ENCODE results near the gene SGSM2.

Gene SGSM2

DNA sequence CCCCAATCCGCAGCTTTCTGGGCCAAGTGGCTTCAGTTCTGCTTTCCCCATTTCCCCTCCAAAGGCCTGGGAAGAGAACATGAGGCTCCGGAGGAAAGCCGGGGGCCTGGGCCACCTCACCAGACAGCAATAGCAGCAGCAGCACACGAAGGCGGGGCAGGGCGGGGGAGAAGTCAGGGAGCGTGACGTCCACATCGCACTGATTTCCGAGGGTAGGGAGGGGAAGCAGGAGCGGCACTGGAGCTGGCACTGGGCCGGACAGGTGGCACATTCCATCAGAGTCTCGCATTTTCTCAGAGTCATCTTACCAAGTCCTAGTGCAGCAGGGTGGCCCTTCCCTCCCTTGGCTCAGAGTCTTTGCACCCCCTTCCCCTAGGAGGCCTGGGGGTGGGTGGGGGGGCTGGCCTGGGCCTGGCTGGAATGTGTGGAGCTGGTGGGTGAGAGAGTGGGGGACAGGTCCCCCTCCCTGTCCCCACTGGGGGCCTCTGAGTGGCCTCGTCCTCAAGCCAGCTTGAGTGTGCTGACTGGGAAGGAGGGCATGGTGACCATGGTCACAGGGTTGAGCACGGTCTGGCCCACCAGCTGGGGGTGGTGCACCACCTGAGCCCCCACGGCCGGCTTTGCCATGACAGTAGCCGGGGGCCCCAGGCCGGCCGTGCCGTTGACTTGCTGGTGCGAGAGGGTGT is 49.2 kb downstream of the SGSM2 start:
- DNase-seq (ENCODE audit: low read depth in 1 of 2, low spot score in 1 of 2): no peak

DNA sequence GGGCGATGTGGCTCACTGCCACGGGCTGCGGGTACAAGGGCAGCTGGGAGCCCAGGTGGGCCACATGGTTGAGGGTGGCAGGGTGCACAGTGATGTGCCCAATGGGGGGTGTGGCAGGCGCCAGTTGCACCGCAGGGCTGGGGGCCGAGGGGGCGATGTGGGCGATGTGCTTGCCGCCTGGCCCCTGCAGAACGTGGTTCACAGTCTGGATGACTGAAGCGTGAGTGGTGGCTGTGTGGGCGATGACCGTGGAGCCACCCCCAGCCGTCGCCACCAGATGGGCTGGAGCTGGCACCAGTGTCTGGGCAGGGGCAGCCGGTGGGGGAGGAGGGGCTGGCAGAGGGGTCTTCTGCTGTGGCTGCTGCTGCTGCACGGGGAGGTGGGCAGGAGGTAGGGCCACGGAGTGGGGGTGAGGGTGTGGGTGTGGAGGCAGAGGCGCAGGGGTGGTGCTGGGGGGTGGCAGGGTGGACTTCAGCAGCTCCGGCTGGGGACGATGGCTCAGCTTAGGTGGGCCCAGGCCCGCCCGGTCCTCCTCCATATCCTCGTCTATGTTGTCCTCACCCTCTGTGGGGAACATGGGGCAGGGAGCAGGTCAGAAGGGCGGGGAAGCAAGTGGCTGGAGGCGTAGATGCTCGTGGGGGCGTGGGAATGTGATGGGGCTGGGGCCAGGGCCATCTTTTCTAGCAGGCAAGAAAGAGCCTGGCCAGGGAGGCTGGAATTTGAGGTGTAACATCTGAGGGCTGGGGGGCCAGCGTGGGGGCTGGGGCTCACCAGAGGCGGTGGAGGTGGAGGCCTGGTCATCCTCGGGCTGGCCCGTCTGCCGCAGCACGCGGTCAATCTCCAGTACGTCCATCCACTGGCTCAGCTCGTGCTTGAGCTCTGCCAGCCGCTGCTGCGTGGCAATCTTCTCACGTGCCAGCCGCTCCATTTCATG is 50.1 kb downstream of the SGSM2 start:
- no peak for DNase-seq (ENCODE audit: low read depth in 1 of 2, low spot score in 1 of 2)

DNA sequence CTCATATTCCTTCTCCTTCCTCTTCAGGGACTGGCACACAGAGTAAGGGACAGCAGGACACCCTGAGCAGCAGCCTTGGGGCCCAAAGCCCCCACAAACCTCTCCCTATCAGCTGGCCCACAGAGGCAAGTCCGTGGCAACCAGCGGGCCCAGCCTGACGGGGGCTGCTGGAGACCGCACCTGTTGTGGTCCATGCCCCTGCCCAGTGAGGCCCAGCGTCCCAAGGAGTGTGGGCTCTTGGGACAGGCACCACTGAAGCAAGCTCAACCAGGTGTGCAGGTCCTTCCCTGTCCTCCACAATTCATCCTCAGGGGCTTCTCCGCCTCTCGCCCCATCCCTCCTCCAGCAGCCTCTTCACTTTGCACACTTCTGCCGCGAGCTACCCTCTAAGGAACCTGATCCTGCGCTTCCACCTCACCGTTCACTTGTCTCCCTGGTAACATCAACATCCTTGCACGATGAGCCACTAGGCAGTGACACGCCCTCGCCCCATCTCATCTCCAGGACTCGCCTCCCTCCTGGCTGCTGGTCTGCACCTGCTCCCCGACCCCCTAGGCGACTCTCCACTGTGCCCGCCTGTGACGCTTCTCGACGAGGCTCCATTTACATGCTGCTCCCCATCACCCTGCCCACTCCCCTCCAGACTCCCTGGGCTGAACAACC is 50.9 kb downstream of the SGSM2 start:
- no peak for DNase-seq (ENCODE audit: low read depth in 1 of 2, low spot score in 1 of 2)

DNA sequence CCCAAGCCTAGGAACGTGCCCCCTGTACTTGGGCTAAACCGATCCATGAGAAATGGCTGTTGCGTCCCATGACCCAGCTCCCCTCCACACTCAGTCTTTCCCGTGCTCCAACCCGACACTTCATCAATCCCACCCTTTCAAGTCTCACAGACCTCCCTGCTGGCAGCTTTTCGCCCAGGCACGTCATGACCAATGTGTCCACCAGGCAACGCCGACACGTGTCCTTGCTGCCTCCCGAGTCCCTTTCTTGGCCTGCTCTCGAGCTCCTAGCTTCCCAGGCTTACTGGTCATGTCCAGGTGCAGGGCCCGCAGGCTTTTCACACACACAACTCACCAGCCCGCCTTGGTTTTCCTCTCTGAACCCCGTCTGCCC is 51.4 kb downstream of the SGSM2 start:
- DNase-seq (ENCODE audit: low read depth in 1 of 2, low spot score in 1 of 2): no peak

DNA sequence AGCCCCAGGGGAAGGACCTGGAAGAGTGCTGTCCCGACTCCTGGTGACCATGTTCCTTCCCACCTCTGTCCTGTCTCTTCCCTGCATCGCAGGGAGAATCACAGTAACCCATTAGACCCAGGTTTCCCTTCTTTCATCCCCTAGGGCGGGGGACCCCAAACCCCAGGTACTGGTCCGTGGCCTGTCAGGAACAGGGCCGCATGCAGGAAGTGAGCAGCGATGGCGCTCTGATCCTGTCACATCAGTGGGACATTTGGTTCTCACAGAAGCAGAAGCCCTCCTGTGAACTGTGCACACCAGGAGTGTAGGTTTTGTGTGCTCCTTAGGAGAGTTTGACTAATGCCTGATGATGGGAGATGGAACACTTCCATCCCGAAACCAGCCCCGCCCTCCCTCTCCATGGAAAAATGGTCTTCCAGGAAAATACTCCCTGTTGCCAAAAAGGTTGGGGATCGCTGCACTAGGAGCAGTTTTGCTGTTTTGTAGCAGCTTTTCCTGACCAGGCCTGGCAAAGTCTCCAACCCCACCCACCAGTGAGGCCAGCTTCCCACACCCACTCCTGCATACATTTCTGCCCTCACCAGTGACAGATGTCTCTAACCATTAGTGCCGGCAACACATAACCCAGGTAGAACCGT is 53.0 kb downstream of the SGSM2 start:
- no peak for DNase-seq (ENCODE audit: low read depth in 1 of 2, low spot score in 1 of 2)

DNA sequence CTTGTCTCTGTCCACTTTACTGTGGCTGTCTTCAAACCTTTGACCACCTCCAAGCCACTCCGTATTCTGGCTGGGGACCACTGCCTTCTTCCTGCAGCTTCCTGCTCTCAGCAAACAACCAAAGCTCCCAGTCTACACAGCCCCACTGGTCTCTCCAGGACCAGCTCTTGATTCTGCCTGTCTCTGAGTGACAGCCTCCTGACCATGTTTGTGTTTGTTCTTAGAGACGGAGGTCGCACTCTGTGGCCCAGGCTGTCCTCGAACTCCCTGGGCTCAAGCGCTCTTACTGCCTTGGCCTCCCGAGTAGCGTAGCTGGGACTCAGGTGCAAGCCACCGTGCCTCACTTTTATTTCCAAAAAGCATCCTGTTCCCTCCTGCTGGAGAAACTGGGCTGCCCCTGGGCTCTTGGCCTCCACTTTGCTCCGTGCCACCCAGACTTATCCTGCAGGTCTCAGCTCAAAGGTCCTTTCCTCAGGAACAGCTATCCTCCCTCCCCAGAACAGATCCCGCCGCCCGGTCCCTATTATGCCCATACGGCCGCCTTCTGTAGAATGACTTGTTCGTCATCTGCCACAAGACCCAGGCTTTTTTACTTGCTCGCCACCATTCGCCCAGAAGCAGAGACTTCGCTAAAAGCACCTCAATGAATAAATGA is 54.4 kb downstream of the SGSM2 start:
- DNase-seq (ENCODE audit: low read depth in 1 of 2, low spot score in 1 of 2): no peak

DNA sequence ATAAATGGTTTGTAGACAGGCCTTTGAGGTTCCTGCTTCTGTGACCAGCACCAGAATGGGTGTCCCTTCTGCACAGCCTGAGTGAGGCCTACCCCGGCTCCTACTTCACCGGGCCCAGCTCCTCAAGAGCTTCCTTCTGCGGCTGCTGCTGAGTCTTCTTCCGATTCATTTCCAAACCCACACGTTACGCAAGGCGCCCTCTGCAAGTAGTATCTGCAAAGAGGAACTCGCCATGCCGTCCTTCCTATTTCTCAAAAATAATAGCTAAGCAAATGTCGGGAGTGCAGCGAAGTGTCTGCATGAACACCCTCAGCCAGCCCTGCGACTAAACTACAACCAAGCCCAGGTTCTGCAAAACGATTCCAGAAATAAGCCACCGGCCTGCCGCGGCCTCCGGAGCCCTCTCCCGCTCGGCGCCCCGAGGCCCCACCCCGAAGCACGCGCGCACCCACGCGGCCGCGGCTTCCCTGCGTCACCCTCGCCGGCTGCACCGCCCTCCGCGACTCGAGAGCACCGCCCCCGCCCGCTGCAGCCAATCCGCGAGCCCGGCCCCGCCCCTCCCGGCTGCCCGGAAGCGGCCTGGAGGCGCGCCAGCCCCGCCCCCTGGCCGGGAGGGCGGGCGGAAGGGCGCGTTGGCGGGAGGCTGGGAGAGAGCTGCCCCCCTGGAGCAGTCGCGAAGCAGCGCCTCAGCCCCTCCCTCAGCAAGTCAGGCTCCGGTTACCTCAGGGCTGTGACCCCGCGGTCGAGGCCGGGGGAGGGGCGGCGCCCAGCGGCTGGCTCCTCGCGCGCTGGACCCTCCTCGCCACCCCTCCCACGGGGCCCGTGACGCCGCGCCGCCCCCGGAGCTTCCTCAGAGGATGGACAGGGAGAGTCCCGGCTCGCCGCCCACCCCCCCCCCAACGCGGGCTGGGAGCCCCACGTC is 55.2 kb downstream of the SGSM2 start:
- peak; percentile 97 to 98 for DNase-seq (ENCODE audit: low read depth in 1 of 2, low spot score in 1 of 2)

DNA sequence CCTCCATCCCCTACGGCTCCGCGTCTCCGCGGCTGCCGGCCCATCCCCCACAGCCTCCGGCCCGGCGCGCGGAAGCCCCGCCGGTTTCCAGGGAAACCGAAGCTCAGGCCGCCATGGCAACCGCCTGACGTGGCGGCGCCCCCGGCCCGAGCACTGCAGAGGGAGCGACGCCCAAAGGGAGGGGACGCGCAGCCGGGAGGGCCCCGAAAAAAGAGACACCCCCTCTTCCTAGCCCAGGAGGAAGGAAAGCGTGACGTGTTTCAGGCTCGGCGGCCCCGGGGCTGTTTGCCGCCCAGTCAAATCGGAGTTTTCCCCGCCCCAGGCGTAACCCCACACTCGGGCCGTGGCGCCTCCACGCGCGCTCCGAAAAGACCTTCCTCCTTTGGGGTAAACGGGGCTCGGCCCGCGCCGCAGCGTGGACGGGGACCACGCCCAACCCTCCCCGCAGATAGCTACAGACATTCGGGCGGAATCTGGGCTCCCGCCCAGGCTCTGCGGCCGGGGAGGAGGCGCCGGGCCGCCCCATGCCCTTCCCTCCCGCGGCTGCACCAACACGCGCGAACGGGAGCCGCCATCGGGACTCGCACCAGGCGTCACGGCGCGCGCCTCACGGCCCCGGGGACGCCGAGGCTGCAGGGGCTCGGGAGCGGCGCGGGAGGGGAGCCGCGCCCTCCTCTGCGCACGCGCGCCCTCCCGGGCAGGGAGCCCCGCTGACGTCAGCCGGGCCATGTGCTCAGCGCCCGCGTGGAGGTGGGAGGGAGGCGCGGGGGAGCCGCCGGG is 56.1 kb downstream of the SGSM2 start:
- peak; percentile 80 to 83 for DNase-seq (ENCODE audit: low read depth in 1 of 2, low spot score in 1 of 2)

DNA sequence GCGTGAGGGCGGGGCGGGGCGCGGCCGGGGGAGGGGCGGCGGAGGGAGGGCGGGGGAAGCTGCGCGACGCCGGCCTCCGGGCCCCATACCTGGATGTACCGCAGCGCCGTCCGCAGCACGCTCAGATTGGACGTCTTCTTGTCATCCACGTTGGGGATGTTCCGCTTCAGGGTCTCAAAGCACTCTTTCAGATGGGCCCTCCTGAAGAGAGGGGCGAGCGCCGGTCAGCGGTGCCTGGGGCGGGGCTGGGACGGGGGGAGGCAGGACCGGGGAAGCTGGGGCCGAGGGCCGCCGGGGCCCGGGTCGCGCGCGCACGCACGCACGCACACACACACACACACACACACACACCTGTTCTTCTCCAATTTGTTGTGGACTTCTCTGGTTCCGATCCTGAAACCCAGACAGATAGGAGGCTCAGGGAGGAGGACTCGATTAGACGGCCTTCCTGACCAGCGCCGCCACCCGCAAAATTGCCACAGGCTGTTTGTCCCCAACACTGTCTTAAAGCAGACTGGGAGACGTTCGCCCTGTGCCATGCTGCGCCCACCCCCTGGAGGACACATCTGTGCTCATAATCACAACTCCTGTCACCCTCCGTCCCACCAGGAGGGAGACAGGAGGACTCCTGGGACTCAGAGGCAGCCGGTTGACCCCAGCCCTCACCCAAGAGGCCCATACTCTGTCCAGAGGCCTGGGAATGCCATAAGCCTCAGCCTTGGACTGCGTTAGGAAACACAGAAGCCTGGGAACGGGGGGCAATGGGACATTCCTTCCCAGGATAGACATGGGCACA is 56.9 kb downstream of the SGSM2 start:
- DNase-seq (ENCODE audit: low read depth in 1 of 2, low spot score in 1 of 2): no peak

DNA sequence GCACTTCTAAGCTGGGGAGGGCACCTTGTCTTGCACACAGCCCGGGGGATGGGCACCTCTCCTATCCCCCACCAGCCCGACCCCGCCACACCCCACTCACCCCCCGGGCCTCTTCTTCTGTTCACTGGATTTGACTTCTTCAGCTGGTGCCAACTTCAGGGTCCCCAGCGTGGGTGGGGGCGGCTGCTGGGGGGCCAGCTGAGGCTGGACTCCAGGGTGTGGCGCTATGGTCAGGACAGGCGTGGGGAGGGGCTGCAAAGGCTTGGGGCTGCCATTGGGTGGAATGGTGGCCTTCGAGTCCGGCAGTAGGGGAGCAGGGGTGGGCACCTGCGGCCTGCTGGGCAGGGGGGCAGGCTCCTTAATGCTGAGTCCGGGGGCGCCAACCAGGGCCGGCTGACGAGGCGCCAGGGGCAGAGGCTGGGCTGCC is 57.5 kb downstream of the SGSM2 start:
- no peak for DNase-seq (ENCODE audit: low read depth in 1 of 2, low spot score in 1 of 2)

DNA sequence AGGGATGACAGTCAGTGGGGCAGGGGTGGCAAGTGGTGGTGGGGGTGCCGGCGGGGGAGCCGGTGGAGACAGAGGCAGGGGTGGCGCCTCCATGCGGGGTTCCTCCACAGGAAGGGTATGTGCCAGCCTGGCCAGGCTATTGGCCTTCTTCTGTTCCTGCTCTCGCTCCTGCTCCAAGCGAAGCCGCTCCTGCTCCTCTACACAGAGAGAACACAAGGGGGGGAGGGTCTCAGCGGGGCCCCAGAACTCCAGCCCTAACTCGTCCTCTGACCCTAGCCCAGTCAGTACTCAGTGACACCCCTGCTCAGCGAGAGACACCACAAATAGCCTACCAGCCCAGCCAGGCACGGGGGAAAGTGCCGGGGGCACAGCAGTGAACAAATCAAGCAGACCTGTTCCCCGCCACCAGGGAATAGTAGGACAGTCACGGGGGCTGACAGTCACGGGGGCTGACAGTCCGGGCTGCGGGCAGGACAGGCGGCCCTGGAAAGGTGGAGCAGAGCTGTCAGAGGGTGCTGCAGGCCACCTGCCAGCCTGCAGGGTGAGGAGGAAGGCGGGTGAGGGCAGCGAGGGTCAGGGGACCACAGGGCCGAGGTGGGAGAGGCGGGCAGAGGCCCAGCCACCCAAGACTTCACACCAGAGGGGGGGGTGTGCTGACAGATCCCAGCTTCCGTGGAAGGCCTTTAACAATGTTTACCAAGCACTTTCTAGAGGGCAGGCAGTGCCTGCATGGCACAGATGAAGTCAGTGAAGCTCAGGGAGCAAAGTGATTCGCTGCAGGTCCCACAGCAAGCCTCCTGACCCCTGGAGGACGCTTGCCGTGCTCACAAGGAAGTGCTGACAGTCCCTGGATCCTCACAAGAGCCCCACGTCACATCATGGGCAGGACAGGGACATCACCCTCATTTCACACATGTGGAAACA is 58.2 kb downstream of the SGSM2 start:
- DNase-seq (ENCODE audit: low read depth in 1 of 2, low spot score in 1 of 2): no peak

DNA sequence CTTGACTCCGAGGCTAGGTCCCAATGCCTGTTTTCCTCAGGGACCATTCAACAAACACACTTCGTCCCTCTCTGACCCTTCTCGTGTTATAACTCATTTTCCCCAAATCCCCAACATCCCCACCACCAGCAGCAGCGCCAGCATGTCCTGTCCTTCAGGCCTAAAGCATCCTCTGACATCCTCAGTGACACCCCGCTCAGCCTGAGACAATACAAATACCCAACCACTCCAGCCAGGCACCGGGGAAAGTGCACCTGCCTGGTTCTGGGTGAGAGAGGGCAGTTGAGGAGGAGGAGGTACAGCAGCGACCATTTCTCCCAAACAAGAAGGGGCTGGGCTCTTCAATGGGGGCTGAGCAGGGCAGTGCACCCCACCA is 58.9 kb downstream of the SGSM2 start:
- DNase-seq (ENCODE audit: low read depth in 1 of 2, low spot score in 1 of 2): no peak

DNA sequence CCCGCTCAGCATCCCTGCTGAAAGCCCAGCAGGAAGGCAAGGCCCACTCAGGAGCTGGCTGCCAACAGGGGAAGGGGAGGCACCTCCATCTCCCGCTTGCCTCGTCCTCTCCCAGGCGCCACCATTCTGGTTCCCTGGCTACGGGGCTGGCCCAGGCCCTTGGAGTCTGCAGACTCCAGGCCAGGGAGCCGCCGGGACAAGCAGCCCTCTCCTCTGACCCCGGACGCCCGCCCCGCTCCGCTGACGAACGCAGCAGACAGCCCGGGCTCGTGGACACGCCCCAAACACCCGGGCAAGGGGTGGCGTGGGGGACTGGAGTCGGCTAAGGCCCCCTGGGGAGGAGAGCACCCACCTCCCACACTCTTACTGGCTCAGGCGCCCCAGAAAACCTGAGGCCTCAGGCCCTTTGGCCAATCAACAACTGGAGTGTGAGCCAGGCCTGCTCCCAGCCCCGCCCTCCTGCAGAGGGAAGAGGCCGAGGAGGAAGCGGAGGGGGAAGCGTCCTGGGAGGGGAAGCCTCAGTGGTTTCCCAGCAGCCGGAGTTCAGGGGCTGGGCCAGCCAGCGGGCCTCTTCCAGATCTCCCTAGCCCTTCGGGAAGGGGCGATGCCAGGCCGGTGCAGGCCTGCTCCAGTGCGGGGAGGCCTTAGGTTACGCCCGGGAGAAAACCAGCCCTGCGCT is 59.4 kb downstream of the SGSM2 start:
- DNase-seq (ENCODE audit: low read depth in 1 of 2, low spot score in 1 of 2): peak in 1 of 2 donors; percentile 36

DNA sequence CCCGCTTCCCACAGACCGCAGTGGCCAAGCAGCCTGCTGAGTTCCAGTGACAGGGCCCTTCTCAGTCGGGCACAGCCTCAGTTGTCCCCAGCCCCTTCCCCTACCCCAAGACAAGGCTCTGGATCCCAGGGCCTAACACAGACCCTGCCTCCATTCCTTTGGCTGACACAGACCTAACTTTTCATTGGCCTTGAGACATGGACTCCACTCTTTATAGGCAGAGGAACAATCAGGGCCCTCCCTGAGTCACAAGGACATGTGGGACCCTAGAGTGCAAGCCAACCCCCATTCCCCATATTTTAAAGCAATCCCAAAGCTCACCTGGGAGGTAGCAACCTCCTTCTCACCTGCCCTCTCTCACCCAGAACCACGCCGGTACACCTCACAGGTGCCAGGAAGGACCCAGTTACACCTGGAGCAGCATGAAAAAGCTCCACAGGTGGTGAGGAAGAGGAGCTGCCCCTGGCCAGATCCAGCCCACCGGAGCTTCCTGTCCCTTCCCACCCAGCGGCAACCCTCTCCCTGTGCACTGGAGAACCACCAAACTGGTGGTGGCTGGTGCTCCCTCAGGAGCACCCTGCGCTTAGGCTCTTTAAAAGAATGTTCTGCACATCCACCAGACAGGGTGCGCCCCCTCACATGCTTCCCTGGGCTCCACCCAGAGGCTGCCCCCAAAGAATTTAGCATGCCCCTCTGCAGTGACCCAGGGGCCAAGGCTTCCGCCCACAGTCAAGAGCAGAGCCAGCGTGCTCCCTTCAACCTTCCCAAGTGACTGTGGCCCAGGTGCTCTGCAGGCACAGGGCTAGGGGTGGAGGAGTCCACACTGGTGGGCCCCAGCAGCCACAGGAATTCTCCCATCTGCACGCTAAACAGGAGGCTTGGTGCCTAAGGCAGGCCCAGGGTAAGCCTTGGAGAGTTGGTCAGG is 60.2 kb downstream of the SGSM2 start:
- DNase-seq (ENCODE audit: low read depth in 1 of 2, low spot score in 1 of 2): no peak

DNA sequence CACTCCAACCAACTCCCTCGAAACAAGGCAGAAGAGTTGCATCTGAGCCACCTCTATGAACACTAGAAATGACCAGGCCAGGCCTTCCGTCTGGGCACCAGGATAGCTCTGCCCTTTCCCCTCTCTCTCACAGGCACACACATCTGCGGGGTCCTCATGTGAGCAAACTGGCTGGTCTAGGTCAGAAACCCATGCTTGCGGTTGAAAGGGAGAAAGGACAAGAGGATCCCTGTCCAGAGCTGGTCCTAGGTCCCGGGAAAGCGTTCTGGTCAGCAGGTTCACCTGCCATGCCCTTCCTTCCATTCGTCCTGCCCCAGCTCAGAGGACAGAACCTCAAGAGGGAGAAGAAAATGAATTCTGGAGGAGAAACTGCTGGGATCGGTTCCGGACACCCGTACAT is 60.9 kb downstream of the SGSM2 start:
- DNase-seq (ENCODE audit: low read depth in 1 of 2, low spot score in 1 of 2): no peak

All from activated CD4-positive, alpha-beta T cell treated with anti-CD3 and anti-CD28 coated beads, Interleukin-2, amount 50 U/mL, for 24 hours (primary cell).